HCT116 (cell line): ENCODE results near the gene TRPM5.

ENCODE experiments used
- EZH2 ChIP-seq: fragments of 200-600 bp; sonication (generic); IDR thresholded peaks from 2 replicates; pipeline ENCODE4 v1.6.1; 2017; ENCODE audit warnings: antibody characterized with exemption, mixed run types
- EZH2phosphoT487 ChIP-seq: fragments of 200-600 bp; IDR thresholded peaks from 2 replicates; pipeline ENCODE4 v1.6.1; 2018; ENCODE audit warnings: antibody characterized with exemption, borderline replicate concordance
- POLR2AphosphoS5 ChIP-seq: IDR thresholded peaks from 2 replicates; pipeline ENCODE4 v1.6.1; 2011; ENCODE audit warnings: mild to moderate bottlenecking, low read depth, low read length, moderate library complexity
- YY1 ChIP-seq: IDR thresholded peaks from 2 replicates; pipeline ENCODE4 v1.6.1; 2011; ENCODE audit warnings: low read length, low read depth, moderate library complexity, mild to moderate bottlenecking; ENCODE audit not compliant: insufficient replicate concordance; ENCODE audit errors: extremely low read depth
- TF ChIP-seq, protein P1 (sequence below), 3 experiments: fragments of 200-600 bp in 1 of 3; sonication (generic) in 1 of 3; IDR thresholded peaks in 2 of 3; conservative IDR thresholded peaks in 1 of 3; 2 replicates each; pipeline ENCODE4 v1.5.1; 2012 to 2017; ENCODE audit warnings: low read depth in 2 of 3, low read length in 2 of 3, antibody characterized with exemption in 1 of 3, borderline replicate concordance in 1 of 3, control low read depth in 1 of 3, mild to moderate bottlenecking in 1 of 3, mixed read lengths in 1 of 3, mixed run types in 1 of 3, moderate library complexity in 1 of 3; ENCODE audit not compliant: insufficient read depth in 1 of 3

DNA sequence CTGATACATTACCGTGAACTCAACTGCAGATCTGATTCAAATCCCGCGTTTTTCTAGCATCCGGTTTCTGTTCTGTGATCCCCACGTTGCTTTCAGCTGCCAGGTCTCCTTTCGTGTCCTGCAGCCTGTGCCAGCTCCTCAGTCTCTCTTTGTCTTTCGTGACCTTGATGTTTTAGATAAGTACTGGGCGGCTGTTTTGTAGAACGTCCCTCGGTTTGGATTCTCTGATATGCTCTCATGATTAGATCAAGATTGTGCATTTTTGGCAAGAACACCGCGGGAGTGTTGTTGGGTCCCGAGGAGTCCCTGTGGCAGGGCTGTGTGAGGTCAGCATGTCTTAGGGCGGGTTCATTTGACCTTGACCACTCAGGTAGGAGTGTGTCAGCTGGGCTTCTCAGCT is 39.1 kb upstream of the TRPM5 start:
- TF ChIP-seq YY1 (no peak), POLR2AphosphoS5 (no peak), EZH2phosphoT487 (no peak), EZH2 (no peak)
- TF ChIP-seq, protein P1, sequence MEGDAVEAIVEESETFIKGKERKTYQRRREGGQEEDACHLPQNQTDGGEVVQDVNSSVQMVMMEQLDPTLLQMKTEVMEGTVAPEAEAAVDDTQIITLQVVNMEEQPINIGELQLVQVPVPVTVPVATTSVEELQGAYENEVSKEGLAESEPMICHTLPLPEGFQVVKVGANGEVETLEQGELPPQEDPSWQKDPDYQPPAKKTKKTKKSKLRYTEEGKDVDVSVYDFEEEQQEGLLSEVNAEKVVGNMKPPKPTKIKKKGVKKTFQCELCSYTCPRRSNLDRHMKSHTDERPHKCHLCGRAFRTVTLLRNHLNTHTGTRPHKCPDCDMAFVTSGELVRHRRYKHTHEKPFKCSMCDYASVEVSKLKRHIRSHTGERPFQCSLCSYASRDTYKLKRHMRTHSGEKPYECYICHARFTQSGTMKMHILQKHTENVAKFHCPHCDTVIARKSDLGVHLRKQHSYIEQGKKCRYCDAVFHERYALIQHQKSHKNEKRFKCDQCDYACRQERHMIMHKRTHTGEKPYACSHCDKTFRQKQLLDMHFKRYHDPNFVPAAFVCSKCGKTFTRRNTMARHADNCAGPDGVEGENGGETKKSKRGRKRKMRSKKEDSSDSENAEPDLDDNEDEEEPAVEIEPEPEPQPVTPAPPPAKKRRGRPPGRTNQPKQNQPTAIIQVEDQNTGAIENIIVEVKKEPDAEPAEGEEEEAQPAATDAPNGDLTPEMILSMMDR (IDR thresholded peaks at IDR 0.05 in 2 of 3, conservative IDR thresholded peaks at IDR 0.05 in 1 of 3; ENCODE audit: borderline replicate concordance in 1 of 3, insufficient read depth in 1 of 3, low read depth in 2 of 3, low read length in 2 of 3): no peak
